IPS-NIHi7 (cell line): ENCODE measurements around the gene TMEM234.

ENCODE experiments used
- DNase-seq: peaks from one replicate; pipeline ENCODE4 v3.0.0; 2012; ENCODE audit warnings: mixed read lengths; ENCODE audit errors: extremely low spot score

TMEM234 gene

GRCh38 chr1:32178380-32179192 is 43.6 kb downstream of the TMEM234 start:
- no peak for DNase-seq

GRCh38 chr1:32172621-32173245 is 49.4 kb downstream of the TMEM234 start:
- no peak for DNase-seq

- no peak for DNase-seq
Observed at GRCh38 chr1:32170991-32171390, 51.2 kb downstream of the TMEM234 start.
